Natural killer cell (primary cell): ENCODE data around the gene SPIN2A. TPM values are rescaled to one million over a fixed set of nuclear protein-coding genes. Genes with fewer than 3 reads are reported as not detected.
"Not testable (repeated sequence)": the region's sequence is repeated elsewhere in the genome, so short reads cannot be mapped to it uniquely, and the experiment has no call there.

ENCODE experiments used
- ATAC-seq, 3 donors: fragments of 150-1000 bp in 2 of 3; fragments of 200-7000 bp in 1 of 3; cut with Tn5 transposase; 1 replicate in 1 of 3; 2 replicates in 2 of 3; pipeline ENCODE4 v1.10.0; 2021; ENCODE audit warnings: mild to moderate bottlenecking in 2 of 3, moderate library complexity in 2 of 3
- DNase-seq, 2 donors: peaks; one replicate each; pipeline versions ENCODE4 v3.0.0 to v3.0.0-alpha.2; 2013 to 2021; ENCODE audit warnings: mixed read lengths in 1 of 2
- H3K27ac ChIP-seq: one replicate; pipeline ENCODE4 v1.5.1; 2013; ENCODE audit warnings: mild to moderate bottlenecking, low read length
- H3K27me3 ChIP-seq: one replicate; pipeline ENCODE4 v1.6.1; 2013; ENCODE audit warnings: low read length; ENCODE audit not compliant: control insufficient read depth, insufficient read depth
- H3K36me3 ChIP-seq: one replicate; pipeline ENCODE4 v1.6.1; 2013; ENCODE audit warnings: low read length; ENCODE audit not compliant: control insufficient read depth, insufficient read depth
- H3K4me1 ChIP-seq: one replicate; pipeline ENCODE4 v1.6.1; 2013; ENCODE audit warnings: low read length; ENCODE audit not compliant: control insufficient read depth, insufficient read depth
- H3K4me3 ChIP-seq: one replicate; pipeline ENCODE4 v1.5.1; 2013; ENCODE audit warnings: low read length
- H3K9me3 ChIP-seq: one replicate; pipeline ENCODE4 v1.6.1; 2013; ENCODE audit warnings: low read length; ENCODE audit not compliant: control insufficient read depth, insufficient read depth
- H3K27ac Mint-ChIP-seq, 2 donors: one replicate each; pipeline ENCODE4 v1.8.0; 2022; ENCODE audit warnings: mild to moderate bottlenecking in 2 of 2, mixed read lengths in 2 of 2, moderate library complexity in 1 of 2
- H3K27me3 Mint-ChIP-seq, 2 donors: one replicate each; pipeline ENCODE4 v1.8.0; 2022; ENCODE audit warnings: low read depth in 2 of 2, mixed read lengths in 2 of 2
- H3K36me3 Mint-ChIP-seq: one replicate; pipeline ENCODE4 v1.8.0; 2022; ENCODE audit warnings: mixed read lengths
- H3K4me1 Mint-ChIP-seq, 2 donors: one replicate each; pipeline ENCODE4 v1.8.0; 2022; ENCODE audit warnings: mixed read lengths in 2 of 2
- H3K4me3 Mint-ChIP-seq: one replicate; pipeline ENCODE4 v1.8.0; 2022; ENCODE audit warnings: mild to moderate bottlenecking, moderate library complexity, mixed read lengths
- H3K9me3 Mint-ChIP-seq, 2 donors: one replicate each; pipeline ENCODE4 v1.8.0; 2022; ENCODE audit warnings: mixed read lengths in 2 of 2
- WGBS: methylation state at CpG from one replicate; pipeline ENCODE4 v1.1.7; 2013; ENCODE audit warnings: missing lambda C conversion rate; ENCODE audit not compliant: insufficient coverage; 5-methylcytosine and 5-hydroxymethylcytosine counted together
- intact Hi-C: fragments of 100-400 bp; cut with micrococcal nuclease; formaldehyde crosslinking; loops from one replicate; pipeline ENCODE4 v1.14.2; 2022
- total RNA-seq, 4 donors: library from RNA; stranded (reverse); fragments of 120-200 nt in 1 of 4; gene quantifications; one replicate each; pipeline versions ENCODE4 v1.2.3 to v1.2.4, GENCODE V29; 2013 to 2022
- TF ChIP-seq, protein P1 (sequence below): fragments of 200-600 bp; IDR thresholded peaks from one replicate; pipeline ENCODE4 v1.8.0; 2022; ENCODE audit warnings: antibody characterized with exemption

SPIN2A gene
- total RNA-seq, 3 donors from 2014 or later (not counting 1 experiment from before 2014, with no cell fraction given) = 0.43 to 1.4 (median 1.3) TPM

DNA sequence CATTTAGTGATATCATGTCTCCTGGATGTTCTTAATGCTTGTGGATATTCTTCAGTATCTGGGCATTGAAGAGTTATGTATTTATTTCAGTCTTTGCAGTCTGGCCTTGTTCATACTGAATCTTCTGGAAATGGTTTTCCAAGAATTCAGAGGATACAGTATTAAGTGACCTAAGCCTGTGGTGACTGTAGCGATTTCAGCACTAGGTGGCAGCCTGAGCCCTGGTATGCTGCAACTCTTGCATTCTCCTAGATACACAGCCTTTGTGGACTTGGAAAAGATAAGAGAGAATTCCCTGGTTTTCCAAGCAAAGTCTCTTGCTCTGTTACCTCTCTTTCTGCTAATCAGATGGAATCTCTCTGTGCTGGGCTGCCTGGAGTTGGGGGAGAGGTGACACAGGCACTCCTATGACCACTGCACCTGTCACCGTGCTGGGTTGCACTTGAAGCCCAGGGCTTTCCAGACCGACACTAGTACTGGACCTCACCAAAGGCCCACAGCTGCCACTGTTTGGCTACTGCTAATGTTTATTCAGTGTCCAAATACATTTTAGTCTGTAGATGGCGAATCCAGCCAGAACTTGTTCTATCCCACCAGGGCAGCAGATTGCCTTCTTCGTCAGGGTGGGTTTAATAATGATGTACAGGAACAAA, 19.3 kb upstream of the SPIN2A start:
- 97% methylated on average over 5 of the region's 5 CpGs for WGBS
- TF ChIP-seq, protein P1, sequence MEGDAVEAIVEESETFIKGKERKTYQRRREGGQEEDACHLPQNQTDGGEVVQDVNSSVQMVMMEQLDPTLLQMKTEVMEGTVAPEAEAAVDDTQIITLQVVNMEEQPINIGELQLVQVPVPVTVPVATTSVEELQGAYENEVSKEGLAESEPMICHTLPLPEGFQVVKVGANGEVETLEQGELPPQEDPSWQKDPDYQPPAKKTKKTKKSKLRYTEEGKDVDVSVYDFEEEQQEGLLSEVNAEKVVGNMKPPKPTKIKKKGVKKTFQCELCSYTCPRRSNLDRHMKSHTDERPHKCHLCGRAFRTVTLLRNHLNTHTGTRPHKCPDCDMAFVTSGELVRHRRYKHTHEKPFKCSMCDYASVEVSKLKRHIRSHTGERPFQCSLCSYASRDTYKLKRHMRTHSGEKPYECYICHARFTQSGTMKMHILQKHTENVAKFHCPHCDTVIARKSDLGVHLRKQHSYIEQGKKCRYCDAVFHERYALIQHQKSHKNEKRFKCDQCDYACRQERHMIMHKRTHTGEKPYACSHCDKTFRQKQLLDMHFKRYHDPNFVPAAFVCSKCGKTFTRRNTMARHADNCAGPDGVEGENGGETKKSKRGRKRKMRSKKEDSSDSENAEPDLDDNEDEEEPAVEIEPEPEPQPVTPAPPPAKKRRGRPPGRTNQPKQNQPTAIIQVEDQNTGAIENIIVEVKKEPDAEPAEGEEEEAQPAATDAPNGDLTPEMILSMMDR = no peak
- Mint-ChIP-seq H3K36me3 (no peaks in the 10 kb centered on the region), H3K4me3 (no peak overlapping the region), H3K4me1 (no peaks in the 10 kb centered on the region), H3K9me3 (peaks cover 0 to 8% of the 10 kb centered on the region in 2 donors), H3K27me3 (no peaks in the 10 kb centered on the region), H3K27ac (no peak overlapping the region)
- ATAC-seq (no peak), DNase-seq (peak in 1 of 2 donors; percentile 3)
- Histone ChIP-seq H3K4me3 (no peak overlapping the region), H3K36me3 (no peaks in the 10 kb centered on the region), H3K9me3 (no peaks in the 10 kb centered on the region), H3K4me1 (no peaks in the 10 kb centered on the region), H3K27me3 (no peaks in the 10 kb centered on the region), H3K27ac (no peak overlapping the region)
- intact Hi-C loops = no loop called here

DNA sequence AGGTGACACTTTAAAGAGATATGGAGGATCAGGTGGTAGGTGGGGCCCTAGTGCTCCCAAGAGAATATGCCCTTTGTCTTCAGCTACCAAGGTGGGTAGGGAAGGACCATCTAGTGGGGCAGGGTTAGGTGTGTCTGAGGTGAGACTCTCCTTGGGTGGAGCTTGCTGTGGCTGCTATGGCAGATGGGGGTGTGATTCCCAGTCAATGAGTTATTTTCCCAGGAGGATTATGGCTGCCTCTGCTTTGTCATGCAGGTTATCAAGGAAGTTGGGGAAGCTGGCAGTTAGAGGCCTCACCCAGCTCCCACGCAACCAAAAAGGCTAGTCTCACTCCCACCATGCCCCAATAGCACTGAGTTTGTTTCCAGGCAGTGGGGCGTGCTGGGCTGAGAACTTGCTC, 18.0 kb upstream of the SPIN2A start:
- Mint-ChIP-seq H3K4me1 (no peaks in the 10 kb centered on the region), H3K36me3 (no peaks in the 10 kb centered on the region), H3K9me3 (peaks cover 0 to 5% of the 10 kb centered on the region in 2 donors), H3K27me3 (no peaks in the 10 kb centered on the region), H3K27ac (no peak overlapping the region), H3K4me3 (no peak overlapping the region)
- Histone ChIP-seq H3K4me3 (no peak overlapping the region), H3K27me3 (no peaks in the 10 kb centered on the region), H3K36me3 (no peaks in the 10 kb centered on the region), H3K9me3 (no peaks in the 10 kb centered on the region), H3K27ac (no peak overlapping the region), H3K4me1 (no peaks in the 10 kb centered on the region)
- intact Hi-C loops = no loop called here
- TF ChIP-seq, protein P1 = no peak
- DNase-seq (no peak), ATAC-seq (no peak)
- 78% methylated on average over 2 of the region's 2 CpGs for WGBS

DNA sequence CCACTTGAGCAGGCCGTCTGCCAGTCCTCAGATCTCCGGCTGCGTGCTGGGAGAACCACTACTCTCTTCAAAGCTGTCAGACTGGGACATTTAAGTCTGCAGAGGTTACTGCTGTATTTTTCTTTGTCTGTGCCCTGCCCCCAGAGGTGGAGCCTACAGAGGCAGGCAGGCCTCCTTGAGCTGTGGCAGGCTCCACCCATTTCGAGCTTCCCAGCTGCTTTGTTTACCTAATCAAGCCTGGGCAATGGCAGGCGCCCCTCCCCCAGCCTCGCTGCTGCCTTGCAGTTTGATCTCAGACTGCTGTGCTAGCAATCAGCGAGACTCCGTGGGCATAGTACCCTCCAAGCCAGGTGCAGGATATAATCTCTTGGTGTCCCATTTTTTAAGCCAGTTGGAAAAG, 15.0 kb upstream of the SPIN2A start:
- H3K27me3 ChIP-seq, H3K27ac ChIP-seq, ATAC-seq, H3K4me3 ChIP-seq, H3K9me3 Mint-ChIP-seq, H3K4me1 ChIP-seq, H3K9me3 ChIP-seq, H3K4me3 Mint-ChIP-seq, H3K4me1 Mint-ChIP-seq, H3K36me3 Mint-ChIP-seq, H3K36me3 ChIP-seq, intact Hi-C loops, DNase-seq, H3K27ac Mint-ChIP-seq, H3K27me3 Mint-ChIP-seq: not testable (repeated sequence)
- WGBS = 98% methylated on average over 8 of the region's 8 CpGs

DNA sequence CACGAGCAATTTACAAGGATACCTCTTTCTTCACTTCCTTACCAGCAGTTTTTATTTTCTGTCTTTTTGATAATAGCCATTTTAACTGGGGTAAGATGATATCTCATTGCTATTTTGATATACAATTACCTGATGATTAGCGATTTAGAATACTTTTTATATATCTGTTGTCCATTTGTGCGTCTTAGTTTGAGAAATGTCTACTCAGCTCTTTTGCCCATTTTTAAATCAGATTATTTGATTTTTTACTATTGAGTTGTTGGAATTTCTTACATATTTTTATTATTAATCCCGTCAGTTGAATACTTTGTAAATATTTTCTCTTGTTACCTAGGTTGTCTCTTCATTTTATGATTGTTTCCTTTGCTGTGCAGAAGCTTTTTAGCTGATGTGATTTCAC, 1.5 kb upstream of the SPIN2A start:
- Mint-ChIP-seq H3K27me3 (no peaks in the 10 kb centered on the region), H3K4me3 (no peak overlapping the region), H3K27ac (no peak overlapping the region), H3K36me3 (no peaks in the 10 kb centered on the region), H3K9me3 (no peaks in the 10 kb centered on the region), H3K4me1 (peaks cover 5% of the 10 kb centered on the region in 2 donors)
- intact Hi-C loops = no loop called here
- Histone ChIP-seq H3K4me1 (no peaks in the 10 kb centered on the region), H3K27ac (no peak overlapping the region), H3K36me3 (no peaks in the 10 kb centered on the region), H3K4me3 (no peak overlapping the region), H3K27me3 (no peaks in the 10 kb centered on the region), H3K9me3 (no peaks in the 10 kb centered on the region)
- no peak for DNase-seq
- WGBS = no CpG with 5 or more reads among the region's 4 CpGs
- no peak for ATAC-seq
- TF ChIP-seq, protein P1 = no peak
